ENCODE data around the gene GARNL3.

Gene GARNL3

DNA sequence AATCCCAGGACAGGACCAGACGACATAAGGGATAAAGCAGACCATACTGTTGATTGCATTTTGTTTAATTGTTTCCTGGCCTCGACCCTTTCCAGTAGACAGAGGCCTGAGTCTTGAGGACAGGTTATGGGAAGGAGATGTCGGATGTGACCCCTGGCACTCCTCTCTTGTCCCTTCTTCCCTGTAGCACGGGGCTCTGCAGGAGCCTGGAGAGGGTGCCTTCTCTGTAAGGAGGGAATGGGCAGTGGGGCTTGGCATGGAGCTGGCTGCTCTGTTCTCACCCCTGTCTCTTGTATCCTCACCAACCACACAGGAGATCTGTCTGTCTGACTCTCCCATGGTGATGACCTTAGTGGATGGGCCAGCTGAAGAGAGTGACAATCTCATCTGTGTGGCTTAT is 92.3 kb downstream of the GARNL3 start:
- DNase-seq = no peak

DNA sequence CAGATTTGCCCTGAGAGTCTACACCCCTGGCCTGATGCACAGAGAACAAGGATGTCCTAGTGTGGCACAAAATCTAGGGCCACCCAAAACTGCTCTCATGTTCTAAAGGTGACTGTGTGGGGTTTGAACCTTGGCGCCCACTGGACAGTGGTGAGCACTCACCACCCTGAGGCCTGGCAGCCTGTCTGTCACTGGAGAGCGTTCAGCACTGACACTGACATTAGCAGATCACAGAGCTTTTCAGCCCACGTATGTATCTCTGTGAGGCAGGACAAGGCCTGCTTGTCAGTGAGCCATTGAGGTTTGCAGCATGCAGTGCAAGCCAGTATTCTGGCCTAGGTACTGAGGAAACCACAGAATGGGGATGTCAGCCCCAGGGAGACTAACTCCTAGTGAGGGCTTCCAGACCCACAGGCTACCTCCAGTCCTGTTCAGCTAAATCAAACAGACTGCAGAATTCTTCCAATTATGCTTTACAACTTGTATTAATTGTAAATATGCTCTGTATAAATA is 93.5 kb downstream of the GARNL3 start:
- no peak for DNase-seq

DNA sequence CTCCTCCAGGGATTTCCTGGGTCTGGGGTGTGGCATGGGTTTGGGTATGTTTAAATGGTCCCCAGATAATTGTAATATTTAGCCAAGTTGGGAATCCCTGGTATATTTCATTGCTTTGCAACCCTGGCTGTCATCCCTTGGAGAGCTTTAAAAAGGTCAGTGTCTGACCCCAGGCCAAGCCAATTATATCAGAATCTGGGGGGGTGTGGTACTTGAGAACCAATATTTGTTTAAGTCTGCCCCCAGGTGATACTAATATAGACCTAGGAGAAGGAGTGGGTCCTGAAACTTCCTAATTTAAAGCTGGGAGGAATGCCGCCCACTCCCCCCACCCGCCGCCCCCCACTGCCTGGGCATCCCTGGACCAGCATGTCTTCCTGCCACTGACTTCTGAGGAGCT is 94.2 kb downstream of the GARNL3 start:
- DNase-seq = no peak

DNA sequence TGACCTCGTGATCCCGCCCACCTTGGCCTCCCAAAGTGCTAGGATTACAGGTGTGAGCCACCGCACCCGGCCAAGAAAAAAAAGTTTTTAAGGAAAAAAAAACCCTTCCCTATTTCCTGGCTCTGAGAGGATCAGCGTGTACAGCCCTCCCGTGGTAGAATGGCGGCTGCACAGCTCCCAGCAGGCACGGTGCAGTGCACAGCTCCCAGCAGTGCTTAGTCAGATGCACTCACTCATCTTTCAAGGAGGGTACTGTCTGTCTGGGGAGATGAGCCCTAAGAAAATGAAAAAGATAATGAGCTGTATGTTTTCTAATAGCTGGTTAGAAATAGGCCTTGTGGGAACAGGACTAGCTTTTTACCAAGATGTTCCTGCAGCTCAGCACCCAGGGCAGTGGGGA is 95.7 kb downstream of the GARNL3 start:
- no peak for DNase-seq

DNA sequence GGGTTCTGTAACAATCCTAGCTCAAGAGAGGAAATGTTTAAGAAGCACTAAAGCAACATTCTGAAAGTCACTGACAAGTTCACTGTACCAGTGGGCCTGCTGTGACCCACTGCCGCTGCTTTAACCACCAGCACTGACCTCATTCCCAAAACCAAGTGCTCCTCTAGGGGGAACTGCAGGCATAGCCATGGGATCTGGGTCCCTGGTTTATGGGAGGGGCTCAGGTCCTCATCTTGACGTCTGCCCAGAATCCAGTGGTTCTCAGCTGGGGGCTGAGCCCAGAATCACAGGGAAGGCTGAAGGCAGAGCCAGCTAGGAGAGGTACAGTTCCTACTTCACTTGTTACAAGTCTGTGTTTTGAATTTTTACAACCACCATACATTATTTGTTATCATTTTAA is 96.3 kb downstream of the GARNL3 start:
- DNase-seq = no peak

DNA sequence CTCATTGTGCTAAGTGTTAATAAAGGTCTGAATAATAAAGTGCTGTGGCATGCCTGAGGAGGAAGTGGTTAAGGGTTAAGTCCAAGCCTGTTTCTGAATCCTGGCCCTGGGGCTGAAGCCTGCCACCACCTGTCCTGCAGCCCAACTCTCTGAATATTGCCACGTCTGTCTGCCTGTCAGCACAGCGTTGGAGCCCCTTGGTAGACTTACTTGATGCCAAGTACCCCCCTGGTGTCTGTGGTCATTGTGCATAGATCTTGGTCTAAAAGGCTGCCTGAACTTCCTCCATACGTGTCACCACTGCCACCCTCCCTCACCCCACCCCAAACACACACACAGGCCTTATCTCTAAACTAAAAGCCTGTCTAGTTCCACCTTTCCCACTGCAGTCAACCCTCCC is 97.0 kb downstream of the GARNL3 start:
- DNase-seq = no peak

DNA sequence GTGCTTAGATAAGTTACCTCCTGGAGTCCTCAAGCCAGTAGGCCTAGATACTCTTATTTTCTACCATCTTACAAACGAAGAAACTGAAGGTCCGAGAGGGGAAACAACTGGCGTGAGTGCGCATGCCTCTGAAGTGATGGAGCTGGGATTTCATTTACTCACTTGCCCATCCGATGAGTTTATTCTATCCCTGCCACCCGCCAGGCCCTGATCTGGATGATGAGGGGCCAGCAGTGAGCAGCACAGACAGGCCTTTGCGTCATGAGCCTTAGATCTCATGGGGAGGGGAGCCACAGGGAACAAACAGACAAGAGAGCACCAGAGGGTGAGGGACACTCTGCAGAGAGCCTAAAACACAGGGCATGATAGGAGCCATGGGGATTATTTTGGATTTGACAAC is 98.3 kb downstream of the GARNL3 start:
- DNase-seq = no peak

DNA sequence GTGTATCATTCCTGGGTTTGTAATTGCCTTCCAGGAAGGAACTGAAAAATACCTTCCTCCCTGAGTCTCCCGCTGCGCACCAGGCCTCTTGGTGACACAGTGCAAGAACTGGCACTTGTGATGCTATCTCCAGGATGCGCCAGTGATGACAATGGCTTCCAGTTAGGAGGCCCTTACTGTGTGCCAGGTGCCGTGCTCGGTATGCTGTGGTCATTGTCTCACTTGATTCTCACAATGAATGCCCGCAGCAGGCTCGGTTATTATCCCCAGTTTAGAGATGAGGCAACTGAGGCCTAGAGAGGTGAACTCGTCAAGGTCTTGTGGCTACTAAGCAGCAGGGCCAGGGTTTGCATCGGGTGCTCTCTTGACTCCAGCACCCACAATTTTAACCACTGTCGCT is 100.9 kb downstream of the GARNL3 start:
- DNase-seq = no peak

DNA sequence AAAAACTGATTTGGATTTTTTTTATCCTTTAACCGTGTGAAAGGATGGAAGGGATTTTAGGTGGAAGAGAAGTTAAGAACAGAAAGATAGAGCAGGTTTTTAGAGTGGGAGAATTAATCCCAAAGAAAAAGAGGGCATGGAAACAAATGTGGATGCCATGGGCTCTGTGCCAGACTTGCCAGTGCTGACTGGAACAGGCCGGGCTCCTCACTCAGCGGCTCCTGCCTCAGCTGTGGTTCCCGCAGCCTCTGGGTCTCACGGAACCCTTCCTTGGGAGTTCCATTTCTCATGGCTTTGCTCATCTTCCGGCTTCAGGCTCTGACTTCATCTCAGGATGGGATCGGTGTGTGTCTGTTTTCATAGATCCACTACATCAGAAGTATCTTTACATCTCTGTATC is 102.0 kb downstream of the GARNL3 start:
- DNase-seq = no peak

DNA sequence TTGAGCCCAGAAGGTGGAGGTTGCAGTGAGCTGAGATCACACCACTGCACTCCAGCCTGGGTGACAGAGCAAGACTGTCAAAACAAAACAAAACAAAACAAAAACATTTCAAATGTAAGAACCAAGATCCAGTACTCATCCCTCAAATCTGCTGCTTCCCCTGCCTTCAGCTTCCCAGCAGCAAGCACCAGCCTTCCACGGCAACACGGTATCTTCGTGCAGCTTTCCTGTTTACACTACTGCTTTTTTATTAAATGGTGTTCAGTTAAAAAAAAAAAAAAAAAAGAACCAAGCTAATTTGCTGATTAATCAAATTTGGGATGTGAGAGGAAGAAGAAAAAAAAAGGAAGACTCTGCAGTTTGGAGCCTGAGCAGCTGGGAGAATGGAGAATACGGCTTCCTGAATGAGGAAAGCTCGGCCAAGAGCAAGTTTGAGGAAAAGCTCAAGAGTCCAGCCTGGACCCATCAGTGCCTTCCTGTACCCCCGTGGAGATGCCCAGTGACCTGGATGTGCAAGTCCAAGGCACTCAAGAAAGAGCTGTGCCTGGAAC is 104.4 kb downstream of the GARNL3 start:
- no peak for DNase-seq

DNA sequence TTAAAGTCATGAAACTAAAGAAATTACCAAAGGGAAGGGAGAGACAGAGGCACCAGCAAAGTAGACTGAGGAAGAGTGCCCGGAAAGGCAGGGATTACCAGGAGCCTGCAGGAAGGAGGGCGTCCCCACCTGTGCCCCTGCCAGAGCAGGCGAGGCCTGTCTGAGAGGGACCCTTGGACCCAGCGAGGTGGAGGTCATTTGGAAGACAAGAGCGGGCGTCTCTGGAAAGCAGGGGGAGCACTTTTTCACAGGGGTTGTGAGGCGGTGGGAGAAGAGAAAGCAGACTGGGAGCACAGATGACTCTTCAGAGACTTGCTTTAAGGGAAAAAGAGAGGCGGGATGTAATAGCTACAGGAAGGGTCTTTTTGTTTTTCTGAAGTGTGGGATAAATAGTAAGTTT is 104.9 kb downstream of the GARNL3 start:
- DNase-seq = no peak

DNA sequence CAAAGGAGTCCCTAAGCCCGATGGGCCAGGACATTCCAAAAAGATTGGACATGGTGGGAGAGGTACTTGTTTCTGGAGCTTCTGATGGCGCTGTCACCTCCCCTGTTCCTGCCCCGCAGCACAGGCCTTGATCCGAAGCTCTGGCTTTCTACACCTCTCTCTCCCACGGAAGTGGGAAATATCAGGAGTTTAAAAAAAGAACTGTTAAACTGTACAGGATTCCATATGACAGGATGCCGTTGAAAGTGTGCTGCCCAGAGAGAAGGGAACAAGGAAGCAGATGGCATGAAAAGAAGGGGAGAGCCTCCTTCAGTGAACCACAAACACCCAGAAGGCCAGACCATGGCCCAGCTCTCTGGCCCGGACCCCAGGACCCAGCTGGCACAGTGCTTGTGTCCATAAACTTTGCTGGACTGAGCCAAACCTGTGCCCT is 105.6 kb downstream of the GARNL3 start:
- no peak for DNase-seq

DNA sequence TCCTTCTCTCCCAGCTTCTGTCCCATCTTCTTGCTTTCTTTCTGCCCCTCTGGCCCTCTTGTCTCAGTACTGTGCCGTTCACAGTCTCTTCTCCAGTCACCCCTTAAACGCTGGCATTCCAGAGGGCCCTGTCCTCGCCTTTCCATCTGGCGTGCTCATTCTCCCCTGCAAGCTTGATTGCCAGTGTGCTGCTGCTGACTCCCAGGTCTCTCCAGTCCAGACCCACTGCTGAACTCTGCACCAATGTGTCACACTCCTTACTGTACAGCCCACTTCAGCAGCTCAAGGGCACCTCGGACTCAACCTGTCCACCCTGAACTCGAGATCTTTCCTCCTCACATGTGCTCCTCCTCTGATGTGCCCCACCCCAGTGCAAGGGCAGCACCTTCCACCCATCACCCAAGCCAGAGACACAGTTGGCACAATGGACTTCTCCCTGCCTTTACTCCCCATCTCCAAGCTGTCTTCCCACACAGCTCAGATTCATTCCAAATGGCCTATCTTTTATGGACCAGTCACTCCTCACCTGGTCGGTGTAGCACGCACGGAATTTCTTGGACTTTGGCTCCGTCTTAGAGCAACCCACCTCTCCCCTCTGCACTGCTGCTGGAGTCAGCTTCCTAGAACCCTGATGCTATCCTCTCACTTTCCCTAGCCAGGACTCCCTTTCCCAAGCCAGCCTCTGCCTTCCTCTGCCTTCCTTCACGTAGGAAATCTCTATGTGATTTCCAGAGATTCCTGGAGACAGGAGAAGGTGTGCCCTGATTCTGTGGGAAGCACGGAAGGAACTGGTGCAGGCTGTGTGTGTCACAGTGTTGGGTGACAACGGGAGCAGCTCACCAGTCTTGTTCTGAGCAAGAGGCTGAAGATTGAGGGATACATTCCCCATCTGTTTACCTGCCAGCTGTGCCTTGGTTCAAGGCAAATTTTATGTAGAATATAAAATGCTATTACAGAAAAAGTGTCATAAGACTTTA is 106.4 kb downstream of the GARNL3 start:
- DNase-seq = no peak

DNA sequence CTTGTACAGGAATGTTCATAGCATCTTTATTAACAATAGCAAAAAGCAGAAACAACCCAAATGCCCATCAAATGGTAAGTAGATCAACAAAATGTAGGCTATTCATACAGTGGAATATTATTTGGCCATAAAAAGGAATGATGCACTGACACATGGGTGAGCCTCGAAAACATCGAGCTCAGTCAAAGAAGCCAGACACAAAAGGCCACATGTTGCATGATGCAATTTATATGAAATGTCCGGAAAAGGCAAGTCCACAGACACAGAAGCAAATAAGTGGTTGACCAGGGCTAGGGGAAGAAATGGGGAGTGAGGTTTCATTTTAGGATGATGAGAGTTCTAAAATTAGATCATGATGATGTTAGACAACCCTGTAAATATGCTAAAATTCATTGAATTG is 115.9 kb downstream of the GARNL3 start:
- no peak for DNase-seq

DNA sequence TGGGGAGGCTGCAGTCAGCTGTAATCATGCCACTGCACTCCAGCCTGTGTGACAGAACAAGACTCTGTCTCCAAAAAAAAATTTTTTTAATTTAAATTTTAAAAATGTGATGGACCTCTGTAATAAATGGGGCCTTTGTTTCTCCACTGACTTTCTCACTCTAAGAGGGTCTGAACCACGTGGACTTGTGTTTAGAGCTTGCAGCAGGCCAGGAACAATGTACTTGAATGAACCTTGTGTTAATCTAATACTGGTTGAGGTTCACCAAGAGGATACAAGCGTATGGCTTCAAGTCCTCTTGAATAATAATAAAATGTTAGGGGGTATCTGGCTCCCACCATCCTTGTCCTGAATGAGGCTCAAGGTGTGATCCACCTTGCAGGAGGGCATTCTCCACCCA is 118.0 kb downstream of the GARNL3 start:
- no peak for DNase-seq

DNA sequence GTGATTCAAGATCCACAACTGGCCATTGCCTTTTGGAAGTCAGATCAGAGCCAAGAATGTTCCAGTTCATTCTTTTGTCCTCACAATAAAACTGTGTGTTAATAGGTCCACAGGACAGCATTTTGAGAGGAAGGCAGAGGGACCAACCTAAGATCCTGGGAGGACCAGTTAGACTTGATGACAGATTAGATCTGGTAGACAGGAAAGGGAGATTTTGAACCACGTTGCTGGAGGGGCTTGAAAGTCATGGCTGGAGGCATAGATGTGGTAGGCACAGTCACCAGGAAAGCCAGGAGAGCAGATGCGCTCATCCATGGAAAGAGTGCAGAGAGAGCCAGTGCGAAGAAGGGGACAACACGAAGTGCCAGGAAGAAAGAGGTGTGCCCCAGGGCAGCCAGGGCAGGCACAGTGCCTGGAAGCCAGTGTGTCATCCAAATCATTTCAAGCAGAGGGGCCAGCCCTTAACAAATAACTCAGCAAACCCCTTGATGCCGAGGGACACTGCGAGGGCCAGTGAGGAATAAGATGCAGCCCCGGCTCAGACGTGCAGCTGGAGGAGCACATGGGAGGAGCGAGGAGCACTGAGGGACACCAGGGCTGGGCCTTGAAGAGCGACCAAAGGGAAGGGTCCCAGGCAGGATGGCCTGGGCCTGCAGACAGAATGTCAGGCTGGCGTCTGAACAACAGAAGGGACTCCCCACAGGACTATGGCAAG is 119.6 kb downstream of the GARNL3 start:
- DNase-seq = no peak

DNA sequence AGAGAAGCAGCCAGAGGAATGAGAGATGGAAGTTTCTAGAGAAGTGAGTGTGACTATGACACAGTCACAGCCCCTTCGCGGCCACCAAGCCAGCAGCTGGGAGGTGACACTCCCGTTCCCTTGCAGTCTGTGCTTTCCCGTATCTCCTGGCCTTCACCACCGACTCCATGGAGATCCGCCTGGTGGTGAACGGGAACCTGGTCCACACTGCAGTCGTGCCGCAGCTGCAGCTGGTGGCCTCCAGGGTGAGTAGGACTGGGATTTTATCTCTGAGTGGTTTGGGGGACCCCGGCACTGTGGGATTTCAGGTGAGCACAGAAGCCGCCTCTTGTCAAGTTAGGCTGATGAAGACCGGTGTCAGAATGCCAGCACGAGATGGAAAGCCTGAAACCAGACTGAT is 120.3 kb downstream of the GARNL3 start:
- DNase-seq = no peak

DNA sequence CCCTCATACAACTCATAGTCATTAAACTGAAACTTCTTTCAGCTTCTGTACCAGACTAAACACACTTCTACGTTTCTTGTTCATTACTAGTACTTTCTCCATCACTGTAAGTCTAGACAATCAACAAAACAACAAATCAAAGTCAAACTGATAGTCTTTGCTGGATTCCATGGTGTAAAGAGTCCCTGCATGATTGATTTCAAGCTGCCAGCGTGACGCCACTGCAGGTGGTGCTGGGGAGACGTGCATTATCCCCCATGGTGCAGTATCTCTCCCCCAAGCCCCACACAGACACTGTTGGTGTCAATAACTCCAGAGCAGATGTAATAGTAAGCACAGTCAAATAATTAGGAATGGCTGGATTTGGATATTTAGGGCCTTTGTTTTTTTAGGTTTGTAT is 121.7 kb downstream of the GARNL3 start:
- DNase-seq = no peak

DNA sequence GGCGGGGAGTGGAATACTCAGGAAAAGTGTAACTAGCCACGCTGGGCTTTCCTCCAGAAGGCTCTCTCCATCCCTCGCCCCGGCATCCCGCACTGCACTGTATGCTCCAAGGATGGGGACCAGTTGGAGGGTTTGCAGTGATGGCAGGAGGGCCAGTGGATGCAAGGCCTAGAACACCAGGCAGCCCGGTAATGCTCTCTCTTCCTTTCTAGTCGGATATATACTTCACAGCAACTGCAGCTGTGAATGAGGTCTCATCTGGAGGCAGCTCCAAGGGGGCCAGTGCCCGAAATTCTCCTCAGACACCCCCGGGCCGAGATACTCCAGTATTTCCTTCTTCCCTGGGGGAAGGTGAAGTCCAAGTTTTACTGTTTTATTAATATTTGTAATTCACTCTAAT is 122.4 kb downstream of the GARNL3 start:
- DNase-seq = no peak

DNA sequence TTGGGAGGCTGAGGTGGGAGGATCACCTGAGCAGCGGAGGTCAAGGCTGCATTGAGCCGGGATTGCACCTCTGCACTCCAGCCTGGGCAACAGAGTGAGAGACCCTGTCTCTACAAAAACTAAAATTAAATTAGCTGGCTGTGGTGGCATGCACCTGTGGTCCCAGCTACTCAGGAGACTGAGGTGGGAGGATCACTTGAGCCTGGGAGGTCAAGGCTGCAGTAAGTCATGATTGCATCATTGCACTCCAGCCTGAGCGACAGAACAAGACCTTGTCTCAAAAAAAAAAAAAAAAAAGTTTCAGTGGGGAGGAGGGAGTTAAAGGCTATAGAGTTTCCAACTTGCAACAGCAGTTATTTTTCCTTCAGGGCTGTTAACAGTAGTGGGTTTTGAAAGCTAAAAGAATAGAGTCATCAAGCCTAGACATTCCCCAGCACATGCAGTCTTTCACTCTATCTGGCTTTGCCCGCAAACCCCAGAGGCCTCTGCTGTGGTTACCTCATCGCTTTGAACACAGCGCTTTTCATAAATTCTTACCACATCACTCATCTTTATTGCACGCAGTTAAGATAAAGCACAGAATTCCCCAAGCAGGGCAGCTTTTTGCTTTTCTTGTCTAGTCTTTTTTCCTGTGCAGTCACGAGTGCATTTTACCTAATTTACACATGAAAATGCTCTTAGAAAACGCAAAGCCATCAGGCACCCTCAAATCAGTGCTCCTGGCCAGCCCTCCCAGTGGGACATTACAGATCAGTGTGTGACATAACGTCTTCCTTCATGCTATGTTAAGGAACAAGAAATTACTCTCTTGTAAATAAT is 123.7 kb downstream of the GARNL3 start:
- no peak for DNase-seq

DNA sequence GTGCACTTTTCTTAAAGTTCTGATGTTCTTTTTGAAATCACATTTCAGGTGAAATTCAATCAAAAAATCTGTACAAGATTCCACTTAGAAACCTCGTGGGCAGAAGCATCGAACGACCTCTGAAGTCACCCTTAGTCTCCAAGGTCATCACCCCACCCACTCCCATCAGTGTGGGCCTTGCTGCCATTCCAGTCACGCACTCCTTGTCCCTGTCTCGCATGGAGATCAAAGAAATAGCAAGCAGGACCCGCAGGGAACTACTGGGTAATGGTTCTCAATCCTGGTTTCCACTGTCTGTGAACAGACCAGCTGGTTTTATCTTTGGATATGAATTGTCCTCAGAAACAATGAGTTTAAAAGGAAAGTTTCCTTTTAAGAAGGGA is 124.3 kb downstream of the GARNL3 start:
- DNase-seq = no peak

DNA sequence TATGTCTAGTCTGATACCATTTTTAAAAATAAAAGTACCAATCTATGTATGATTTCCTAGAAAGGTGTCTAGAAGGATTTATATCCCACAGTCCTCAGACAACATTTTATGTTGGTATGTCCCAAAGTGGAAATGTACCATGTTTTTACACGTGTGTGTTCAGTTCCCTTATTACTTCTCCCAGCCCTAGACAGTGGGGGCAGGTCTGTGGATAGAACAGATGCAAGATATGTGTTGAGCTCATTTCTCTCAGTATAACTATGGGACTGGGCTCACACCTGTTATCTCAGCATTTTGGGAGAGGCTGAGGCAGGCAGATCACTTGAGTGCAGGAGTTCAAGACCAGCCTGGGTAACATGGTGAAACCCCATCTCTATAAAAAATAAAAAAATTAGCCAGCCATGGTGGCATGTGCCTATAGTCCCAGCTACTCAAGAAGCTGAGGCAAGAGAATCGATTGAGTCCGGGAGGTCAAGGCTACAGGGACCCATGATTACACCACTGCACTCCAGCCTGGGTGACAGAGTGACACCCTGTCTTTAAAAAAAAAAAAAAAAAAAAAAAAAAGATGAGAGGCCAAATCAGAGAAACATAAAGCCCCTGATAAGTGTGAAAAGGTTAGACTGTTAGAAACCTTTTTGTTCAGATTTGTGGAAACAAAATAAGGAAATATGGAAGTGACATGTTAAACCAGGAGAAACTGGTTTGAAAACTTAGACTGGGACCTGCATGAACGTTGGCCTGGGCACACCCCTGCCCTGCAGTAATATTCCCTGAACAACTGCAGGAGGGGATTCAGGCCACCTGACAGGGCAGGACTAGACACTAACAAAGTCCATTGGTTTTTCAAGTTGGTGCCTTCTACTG is 125.0 kb downstream of the GARNL3 start:
- no peak for DNase-seq
